ENCODE measurements around the gene GTF2I.
"Not testable (repeated sequence)": the region's sequence is repeated elsewhere in the genome, so short reads cannot be mapped to it uniquely, and the experiment has no call there.

GTF2I gene

GRCh38 chr7:74656837-74657691, 454 bp upstream of the GTF2I start:
- DNase-seq = peak; percentile 99

DNA sequence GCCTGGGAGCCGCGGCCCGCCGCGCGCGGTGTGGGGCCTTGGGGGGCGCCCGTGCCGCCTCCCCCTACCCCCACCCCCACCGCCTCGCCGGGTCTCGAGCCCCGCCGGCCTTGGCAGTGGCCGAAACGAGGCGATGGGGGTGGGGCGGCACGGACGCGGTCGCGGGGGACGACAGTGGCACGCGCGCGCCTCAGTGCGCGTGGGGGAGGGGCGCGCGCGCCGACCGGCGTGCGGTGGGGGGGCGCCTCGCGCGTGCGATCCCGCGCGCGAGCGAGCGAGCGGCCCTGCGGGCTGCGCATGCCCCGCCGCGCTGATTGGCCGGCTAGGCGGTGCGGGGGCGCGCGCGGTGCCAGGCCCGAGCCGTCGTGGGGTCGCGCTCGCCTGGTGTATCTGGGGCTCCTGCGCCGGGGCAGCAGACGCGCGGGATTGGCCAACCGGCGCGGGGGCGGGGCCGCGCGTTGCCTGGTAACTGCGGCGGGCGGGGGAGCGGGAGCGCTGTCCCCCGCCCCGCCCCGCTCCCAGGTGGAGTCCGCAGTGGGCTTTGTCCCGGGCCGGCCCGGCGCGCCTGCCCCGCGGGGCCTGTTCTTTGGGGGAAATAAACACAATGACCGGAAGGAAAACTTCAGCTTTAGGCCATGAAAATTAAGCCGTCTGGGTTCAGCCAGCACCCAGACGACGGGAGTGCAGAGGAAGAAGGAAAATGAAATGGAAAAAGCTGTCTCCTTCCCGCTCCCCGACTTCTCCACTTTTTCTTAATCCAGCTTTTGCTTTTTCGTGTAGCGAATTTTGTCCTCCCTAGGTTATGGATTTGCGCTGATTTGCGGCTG, 873 bp downstream of the GTF2I start:
- DNase-seq = peak; percentile 95

GRCh38 chr7:74660202-74660601, 2.7 kb downstream of the GTF2I start:
- DNase-seq = not testable (repeated sequence)

DNA sequence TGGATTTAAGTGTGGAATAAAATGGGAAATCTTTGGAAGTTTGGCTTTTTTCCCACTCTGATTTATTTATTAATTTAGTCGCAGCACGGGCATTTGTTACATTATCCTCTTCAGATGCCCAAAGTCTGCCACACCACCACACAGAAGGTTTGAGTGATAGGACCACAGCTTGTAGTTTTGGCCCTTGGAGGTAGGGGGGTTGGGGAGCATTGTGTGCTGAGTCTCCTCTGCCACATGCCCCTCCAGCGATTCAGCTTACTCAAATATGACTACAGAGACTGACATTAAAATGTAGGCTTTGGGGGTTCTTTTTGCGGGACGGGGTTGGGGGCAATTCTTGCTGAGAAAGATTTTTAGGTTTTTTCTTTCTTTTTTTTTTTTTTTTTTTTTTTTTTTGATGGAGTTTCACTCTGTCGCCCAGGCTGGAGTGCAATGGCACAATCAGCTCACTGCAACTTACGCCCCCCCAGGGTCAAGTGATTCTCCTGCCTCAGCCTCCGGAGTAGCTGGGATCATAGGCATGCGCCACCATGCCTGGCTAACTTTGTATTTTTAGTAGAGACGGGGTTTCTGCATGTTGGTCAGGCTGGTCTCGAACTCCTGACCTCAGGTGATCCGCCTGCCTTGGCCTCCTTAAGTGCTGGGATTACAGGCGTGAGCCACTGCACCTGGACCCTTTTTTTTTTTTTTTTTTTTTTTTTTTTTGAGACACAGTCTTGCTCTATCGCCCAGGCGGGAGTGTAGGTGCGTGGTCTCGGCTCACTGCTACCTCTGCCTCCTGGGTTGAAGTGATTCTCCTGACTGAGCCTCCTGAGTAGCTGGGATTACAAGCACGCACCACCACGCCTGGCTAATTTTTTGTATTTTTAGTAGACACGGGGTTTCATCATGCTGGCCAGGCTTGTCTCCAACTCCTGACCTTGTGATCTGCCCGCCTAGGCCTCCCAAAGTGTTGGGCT, 4.6 kb downstream of the GTF2I start:
- not testable (repeated sequence) for DNase-seq

DNA sequence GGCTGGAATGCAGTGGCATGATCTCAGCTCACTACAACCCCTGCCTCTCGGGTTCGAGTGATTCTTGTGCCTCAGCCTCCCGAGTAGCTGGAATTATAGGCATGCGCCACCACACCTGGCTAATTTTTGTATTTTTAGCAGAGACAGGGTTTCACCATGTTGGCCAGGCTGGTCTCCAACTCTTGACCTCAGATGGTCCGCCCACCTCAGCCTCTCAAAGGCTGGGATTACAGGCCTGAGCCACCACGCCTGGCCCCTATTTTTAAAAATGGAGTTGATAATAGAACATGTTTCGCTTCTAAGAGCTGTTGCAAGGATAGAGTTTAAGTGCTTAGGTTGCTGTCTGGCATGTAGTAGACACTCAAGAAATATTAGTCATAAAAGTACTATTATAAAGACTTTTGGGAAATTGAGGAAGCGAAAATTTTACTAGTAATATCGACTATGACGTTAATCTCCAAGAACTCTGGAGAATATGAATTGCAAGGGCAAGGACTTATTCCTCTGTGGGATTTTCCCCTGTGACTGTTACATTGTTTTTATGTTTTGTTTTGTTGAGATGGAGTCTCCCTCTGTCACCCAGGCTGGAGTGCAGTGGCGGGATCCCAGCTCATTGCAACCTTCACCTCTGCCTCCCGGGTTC, 7.9 kb downstream of the GTF2I start:
- no peak for DNase-seq

DNA sequence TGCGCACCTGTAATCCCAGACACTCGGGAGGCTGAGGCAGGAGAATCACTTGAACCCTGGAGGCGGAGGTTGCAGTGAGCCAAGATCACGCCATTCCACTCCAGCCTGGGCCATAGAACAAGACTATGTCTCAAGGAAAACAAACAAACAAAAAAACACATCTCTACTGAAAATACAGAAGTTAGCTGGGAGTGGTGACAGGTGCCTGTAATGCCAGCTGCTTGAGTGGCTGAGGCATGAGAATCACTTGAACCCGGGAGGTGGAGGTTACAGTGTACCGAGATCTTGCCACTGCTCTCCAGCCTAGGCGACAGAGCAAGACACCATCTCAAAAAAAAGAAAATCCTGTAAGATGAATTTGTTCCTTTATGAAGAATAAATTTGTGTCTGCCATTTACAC, 9.5 kb downstream of the GTF2I start:
- DNase-seq = not testable (repeated sequence)

GRCh38 chr7:74667520-74667919, 10.0 kb downstream of the GTF2I start:
- DNase-seq = not testable (repeated sequence)

DNA sequence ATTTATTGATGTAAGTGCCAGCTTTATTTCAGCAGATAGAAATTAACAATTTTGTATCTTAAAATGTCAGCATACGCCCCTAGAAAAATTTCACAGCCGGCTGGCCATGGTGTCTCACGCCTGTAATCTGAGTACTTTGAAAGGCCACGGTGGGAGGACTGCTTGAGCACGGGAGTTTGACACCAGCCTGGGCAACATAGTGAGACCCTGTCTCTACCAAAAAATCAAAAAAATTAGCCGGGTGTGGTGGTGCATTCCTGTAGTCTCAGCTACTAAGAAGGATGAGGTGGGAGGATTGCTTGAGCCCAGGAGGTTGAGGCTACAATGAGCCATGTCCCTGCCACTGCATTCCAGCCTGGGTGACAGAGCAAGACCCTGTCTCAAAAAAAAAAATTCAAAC, 14.1 kb downstream of the GTF2I start:
- DNase-seq = no peak

- DNase-seq = no peak
These were observed 14.9 kb downstream of the GTF2I start for GRCh38 chr7:74672343-74672915.

DNA sequence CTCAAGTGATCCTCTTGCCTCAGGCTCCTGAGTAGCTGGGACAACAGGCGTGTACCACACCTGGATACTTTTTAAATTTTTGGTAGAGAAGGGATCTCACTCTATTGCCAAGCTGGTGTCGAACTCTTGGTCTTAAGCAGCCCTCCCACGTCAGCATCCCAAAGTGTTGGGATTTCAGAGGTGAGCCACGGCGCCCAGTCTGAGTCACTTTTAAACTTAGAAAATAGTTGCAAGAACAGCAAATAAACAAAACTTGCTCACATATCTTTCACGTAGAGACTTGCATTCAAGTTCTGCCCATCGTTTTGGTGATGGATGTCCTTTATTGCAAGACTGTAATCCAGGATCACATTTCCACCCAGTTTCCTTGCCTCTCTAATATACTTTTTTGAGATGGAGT, 16.6 kb downstream of the GTF2I start:
- DNase-seq = no peak

DNA sequence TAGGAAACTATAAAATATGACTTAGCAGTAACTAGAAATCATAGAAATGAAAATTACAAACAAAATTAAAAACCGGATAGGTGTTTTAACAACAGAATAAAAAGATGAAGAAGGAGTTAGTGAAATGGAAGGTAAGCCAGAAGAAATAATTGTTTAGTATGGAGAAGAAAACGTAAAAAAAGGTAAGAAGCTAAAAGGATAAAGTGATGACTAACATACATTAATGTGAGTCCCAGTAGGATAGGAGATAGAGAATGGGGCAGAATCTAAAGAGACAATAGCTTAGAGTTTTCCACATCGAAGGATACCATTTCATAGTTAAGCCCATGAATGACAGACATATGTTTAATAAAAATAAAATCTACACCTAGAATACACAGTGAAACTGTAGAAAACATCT, 25.3 kb downstream of the GTF2I start:
- DNase-seq = no peak

- no peak for DNase-seq
These were observed 26.3 kb downstream of the GTF2I start for GRCh38 chr7:74683799-74684198.

DNA sequence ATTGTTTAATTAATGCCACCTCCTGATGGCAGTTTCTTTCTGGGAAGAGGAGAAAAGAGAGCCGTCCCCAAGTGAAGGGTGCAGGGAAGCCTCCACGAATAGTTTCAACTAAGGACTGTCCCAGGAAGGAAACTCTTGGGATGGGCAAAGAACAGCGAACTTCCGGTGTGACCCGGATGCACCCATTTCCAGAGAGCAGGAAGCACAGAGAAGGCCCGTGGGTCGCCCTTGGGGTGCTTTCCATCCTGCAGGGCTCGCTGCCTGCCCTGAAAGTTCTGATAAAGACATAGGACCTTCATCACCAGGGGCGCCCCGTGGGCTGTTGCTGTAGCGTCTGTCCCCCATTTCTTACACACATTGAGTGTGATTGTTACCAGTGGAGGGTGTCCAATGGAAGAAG, 27.0 kb downstream of the GTF2I start:
- DNase-seq = no peak

- DNase-seq = no peak
These were observed 27.4 kb downstream of the GTF2I start for GRCh38 chr7:74684921-74685320.

DNA sequence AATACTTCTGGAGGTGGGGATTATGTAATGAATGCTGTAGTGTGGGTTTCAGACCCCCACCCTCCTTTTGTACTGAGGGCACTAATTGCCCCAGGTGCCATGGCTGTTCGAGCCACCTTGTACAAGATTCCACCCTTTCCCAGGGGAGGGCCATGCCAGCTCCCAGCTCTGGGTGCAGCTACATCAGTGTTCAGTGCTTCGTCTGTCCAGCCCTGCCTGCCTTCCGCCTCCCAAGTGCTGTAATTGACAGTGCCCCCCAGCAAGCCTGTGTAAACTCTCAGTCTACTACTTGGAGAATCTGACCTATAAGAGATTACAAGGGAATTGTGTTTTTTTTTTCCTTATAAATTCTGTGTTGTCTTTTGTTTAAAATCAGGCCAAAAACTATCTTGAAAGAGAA, 33.0 kb downstream of the GTF2I start:
- no peak for DNase-seq

GRCh38 chr7:74704419-74704818, 46.9 kb downstream of the GTF2I start:
- DNase-seq = not testable (repeated sequence)

GRCh38 chr7:74707238-74707637, 49.7 kb downstream of the GTF2I start:
- no peak for DNase-seq

DNA sequence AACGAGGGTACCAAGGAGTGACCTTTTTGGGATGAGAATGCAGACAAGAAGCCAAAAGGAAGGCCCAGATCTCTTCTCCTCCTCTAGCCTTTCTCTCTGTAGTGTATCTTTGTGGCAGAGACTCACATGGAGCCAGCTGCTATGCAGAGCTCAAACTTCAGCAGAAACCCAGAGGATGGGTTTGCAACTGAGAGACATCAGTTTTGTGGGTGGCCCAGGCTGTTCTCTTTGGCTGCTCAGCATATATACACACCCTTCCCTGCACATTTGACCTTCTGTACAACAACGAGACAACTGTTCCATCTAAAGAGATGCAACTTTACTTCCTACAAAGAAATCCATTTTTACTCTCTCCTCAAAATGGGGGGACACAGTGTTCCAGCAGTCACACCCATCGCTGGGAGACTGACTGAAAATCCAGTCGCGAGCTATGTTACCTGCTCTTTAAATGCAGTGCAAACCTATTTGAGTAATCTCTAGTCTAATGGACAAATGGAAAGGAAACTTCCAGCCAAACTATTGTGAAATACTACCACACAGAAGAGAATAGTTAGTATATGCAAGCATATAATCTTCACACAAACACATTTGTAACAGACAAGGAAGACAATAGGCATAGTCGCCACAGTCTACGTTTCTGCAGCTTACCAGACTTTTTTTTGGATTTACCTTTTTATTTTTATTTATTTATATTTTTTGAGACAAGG, 51.2 kb downstream of the GTF2I start:
- DNase-seq = no peak

DNA sequence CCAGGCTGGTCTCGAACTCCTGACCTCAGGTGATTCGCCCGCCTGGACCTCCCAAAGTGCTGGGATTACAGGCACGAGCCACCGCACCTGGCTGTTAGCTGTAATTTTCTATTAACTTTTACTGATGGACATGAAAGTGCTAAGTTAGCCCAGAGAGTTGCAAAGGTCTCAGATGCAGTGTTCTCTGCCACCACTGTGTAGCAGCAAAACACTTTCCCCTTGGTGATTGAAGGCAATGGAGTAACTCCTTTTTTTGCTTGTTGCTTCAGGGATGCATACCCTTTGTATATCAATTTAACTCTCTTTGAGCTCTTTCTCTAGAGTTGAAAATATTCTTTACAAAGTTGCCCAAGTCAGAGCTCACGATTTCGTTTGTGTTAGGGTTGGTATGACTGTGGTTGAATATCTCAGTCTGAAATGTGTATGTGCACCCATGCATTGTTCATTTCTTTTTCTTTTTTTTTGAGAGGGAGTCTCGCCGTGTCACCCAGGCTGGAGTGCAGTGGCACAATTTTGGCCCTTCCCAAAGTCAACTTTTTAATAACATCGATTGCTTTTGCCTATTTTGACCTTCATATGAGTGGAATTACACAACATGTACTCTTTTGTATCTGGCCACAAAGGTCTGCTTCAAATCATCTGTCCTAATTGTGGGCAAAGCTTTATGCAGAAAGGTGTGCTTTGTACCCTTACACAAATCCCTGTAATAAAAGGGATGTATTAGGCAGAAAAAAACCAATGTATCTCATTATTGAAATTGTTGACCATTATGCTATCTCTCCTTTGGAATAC, 52.6 kb downstream of the GTF2I start:
- no peak for DNase-seq

GRCh38 chr7:74713567-74713966, 56.0 kb downstream of the GTF2I start:
- DNase-seq = no peak

All from activated CD8-positive, alpha-beta memory T cell treated with anti-CD3 and anti-CD28 coated beads for 24 hours (primary cell).